ENCODE results near the gene MRPL28. TPM values are rescaled to one million over a fixed set of nuclear protein-coding genes. Genes with fewer than 3 reads are reported as not detected.
"Not testable (repeated sequence)": the region's sequence is repeated elsewhere in the genome, so short reads cannot be mapped to it uniquely, and the experiment has no call there.

Gene MRPL28
- total and polyA plus RNA-seq, 7 experiments from 2014 or later = 21.9 to 86.2 (median 31.4) TPM

DNA sequence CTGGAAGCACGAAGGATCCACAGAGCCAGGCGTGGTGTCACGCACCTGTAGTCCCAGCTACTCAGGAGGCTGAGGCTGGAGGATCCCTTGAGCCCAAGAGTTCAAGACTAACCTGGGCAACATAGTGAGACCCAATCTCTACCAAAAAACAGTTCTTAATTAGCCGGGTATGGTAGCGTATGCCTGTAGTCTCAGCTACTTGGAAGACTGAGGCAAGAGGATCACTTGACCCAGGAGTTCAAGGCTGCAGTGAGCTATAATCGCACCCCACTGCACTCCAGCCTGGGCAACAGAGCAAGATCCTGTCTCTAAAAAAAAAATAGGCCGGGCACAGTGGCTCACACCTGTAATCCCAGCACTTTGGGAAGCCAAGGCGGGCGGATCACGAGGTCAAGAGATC is 21.8 kb downstream of the MRPL28 start:
- Histone ChIP-seq H3K36me3 (ENCODE audit: control insufficient read depth in 2 of 3, insufficient read depth in 3 of 3, low read length in 3 of 3) (peaks cover 0 to 34% (median 0%) of the 10 kb centered on the region in 3 experiments), H3K4me1 (ENCODE audit: control insufficient read depth in 2 of 2, insufficient read depth in 2 of 2, low read length in 2 of 2) (peaks cover 32 to 42% of the 10 kb centered on the region in 2 donors)
- peak overlapping the region in 1 of 10 donors; percentile 32 for H3K4me3 Mint-ChIP-seq
- H3K27ac ChIP-seq (ENCODE audit: low read depth, low read length); H3K27me3 ChIP-seq (ENCODE audit: control insufficient read depth in 2 of 2, insufficient read depth in 2 of 2, low read length in 2 of 2); H3K9me3 ChIP-seq (ENCODE audit: control insufficient read depth in 2 of 3, low read length in 3 of 3); intact Hi-C loops (cut with micrococcal nuclease); ATAC-seq; H3K4me3 ChIP-seq (ENCODE audit: low read length); DNase-seq; H3K9me3 Mint-ChIP-seq; H3K27me3 Mint-ChIP-seq: not testable (repeated sequence)
- peaks cover 2 to 38% (median 5%) of the 10 kb centered on the region in 5 donors for H3K36me3 Mint-ChIP-seq
- CTCF ChIA-PET = interaction anchor here (0.7 to 1.5 kb wide), 2 partner anchors 13 to 37 kb away, joined by 3 to 4 read pairs; no protein-coding TSS in a partner anchor
- H3K4me1 Mint-ChIP-seq = peaks cover 35 to 71% (median 63%) of the 10 kb centered on the region in 7 donors
- H3K27ac Mint-ChIP-seq = peak overlapping the region in 4 of 9 donors; percentile 14 to 79 (median 65)
- POLR2A ChIA-PET = interaction anchor here (0.9 to 1.2 kb wide), 2 partner anchors 24 to 131 kb away, joined by 4 to 10 read pairs; no protein-coding TSS in a partner anchor

DNA sequence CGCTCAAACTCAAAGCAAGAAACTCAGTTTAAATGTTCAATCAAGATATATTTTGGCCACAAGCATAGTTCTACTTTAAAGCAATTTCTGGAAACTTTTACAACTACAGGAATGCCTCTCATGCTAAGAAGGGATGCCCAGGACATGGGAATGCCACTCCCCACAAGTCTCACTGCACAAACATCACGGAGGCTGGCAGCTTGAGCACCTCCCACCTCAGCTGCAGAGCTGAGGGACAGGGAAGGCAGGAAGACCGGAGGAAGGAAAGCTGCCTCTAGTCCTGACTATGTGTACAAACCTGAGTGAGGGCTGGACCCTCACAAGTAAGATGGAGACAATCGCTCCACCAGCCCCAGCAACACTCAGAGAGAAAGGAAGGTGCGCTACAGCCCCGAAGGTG is 23.1 kb downstream of the MRPL28 start:
- ATAC-seq = no peak
- no peaks in the 10 kb centered on the region for H3K27me3 Mint-ChIP-seq
- CTCF ChIA-PET = interaction anchor here (0.7 to 1.3 kb wide), 2 partner anchors 42 to 250 kb away, joined by 3 read pairs; no protein-coding TSS in a partner anchor
- peaks cover 0 to 1% (median 0%) of the 10 kb centered on the region in 11 donors for H3K9me3 Mint-ChIP-seq
- Histone ChIP-seq H3K4me3 (ENCODE audit: low read length) (no peak overlapping the region), H3K36me3 (ENCODE audit: control insufficient read depth in 2 of 3, insufficient read depth in 3 of 3, low read length in 3 of 3) (peaks cover 0 to 44% (median 4%) of the 10 kb centered on the region in 3 experiments), H3K9me3 (ENCODE audit: control insufficient read depth in 2 of 3, low read length in 3 of 3) (no peaks in the 10 kb centered on the region), H3K27ac (ENCODE audit: low read depth, low read length) (no peak overlapping the region), H3K4me1 (ENCODE audit: control insufficient read depth in 2 of 2, insufficient read depth in 2 of 2, low read length in 2 of 2) (peaks cover 30 to 38% of the 10 kb centered on the region in 2 donors), H3K27me3 (ENCODE audit: control insufficient read depth in 2 of 2, insufficient read depth in 2 of 2, low read length in 2 of 2) (no peaks in the 10 kb centered on the region)
- no peak for DNase-seq
- intact Hi-C loops (cut with micrococcal nuclease) = no loop called here
- peak overlapping the region in 4 of 10 donors; percentile 6 to 69 (median 30) for H3K4me3 Mint-ChIP-seq
- peaks cover 45 to 82% (median 75%) of the 10 kb centered on the region in 7 donors for H3K4me1 Mint-ChIP-seq
- POLR2A ChIA-PET = no interaction called here
- H3K27ac Mint-ChIP-seq = peak overlapping the region in 7 of 9 donors; percentile 9 to 86 (median 62)
- peaks cover 2 to 47% (median 8%) of the 10 kb centered on the region in 5 donors for H3K36me3 Mint-ChIP-seq

DNA sequence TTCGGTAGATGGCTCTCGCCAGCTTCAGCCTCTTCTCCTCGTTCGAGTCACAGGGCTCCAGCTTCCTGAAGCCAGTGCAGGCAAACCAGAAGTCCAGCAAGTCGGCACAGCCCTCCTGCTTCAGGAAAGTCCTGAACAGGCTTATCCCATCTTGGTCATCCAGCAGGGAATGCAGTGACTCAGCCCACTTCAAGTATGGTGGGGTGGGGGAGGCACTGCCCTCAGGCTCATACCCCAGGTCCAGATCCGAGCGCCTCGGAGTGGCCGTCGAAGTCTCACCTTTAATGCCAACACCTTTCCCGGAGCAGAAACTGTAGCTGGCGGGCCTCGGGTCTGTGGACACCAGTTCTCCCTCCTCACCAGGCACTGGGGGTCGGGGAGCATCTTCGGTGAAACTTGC is 23.8 kb downstream of the MRPL28 start:
- Mint-ChIP-seq H3K9me3 (peaks cover 0 to 1% (median 0%) of the 10 kb centered on the region in 11 donors), H3K27me3 (no peaks in the 10 kb centered on the region), H3K36me3 (peaks cover 5 to 51% (median 8%) of the 10 kb centered on the region in 5 donors), H3K4me1 (peaks cover 48 to 88% (median 81%) of the 10 kb centered on the region in 7 donors), H3K4me3 (no peak overlapping the region), H3K27ac (no peak overlapping the region)
- Histone ChIP-seq H3K36me3 (ENCODE audit: control insufficient read depth in 2 of 3, insufficient read depth in 3 of 3, low read length in 3 of 3) (peaks cover 0 to 44% (median 4%) of the 10 kb centered on the region in 3 experiments), H3K27me3 (ENCODE audit: control insufficient read depth in 2 of 2, insufficient read depth in 2 of 2, low read length in 2 of 2) (no peaks in the 10 kb centered on the region), H3K9me3 (ENCODE audit: control insufficient read depth in 2 of 3, low read length in 3 of 3) (no peaks in the 10 kb centered on the region), H3K4me3 (ENCODE audit: low read length) (no peak overlapping the region), H3K27ac (ENCODE audit: low read depth, low read length) (no peak overlapping the region), H3K4me1 (ENCODE audit: control insufficient read depth in 2 of 2, insufficient read depth in 2 of 2, low read length in 2 of 2) (peaks cover 31 to 36% of the 10 kb centered on the region in 2 donors)
- CTCF ChIA-PET = interaction anchor here (0.7 to 1.3 kb wide), 3 partner anchors 41 to 249 kb away, joined by 3 to 5 read pairs (median 3); no protein-coding TSS in a partner anchor
- POLR2A ChIA-PET = interaction anchor here (1.2 kb wide), 1 partner anchor 10 kb away, joined by 4 read pairs; no protein-coding TSS in a partner anchor
- intact Hi-C loops (cut with micrococcal nuclease) = no loop called here
- no peak for ATAC-seq
- no peak for DNase-seq

DNA sequence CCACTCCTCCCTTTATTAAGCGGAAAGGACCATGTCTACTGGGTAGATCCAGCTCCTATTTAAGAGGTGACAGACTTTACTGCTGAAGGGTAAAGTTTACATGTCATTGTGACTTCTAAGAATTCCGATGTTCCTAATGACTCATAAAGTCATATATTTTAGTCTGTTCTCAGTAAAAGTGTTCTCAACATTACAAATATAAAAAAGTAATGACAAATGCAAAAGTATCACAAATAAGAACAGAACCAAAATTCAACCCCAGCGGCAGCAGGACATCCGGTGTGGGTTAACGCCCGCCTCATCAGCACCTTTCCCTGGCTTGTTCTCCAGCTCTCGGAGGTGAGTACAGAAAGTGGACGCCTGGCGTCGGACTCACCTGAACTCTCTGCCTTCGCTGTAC is 24.6 kb downstream of the MRPL28 start:
- Mint-ChIP-seq H3K4me3 (peak overlapping the region in 1 of 10 donors; percentile 19), H3K4me1 (peaks cover 47 to 86% (median 78%) of the 10 kb centered on the region in 7 donors), H3K27ac (peak overlapping the region in 2 of 9 donors; percentile 8 to 18), H3K36me3 (peaks cover 5 to 51% (median 8%) of the 10 kb centered on the region in 5 donors), H3K27me3 (no peaks in the 10 kb centered on the region), H3K9me3 (peaks cover 0 to 1% (median 0%) of the 10 kb centered on the region in 11 donors)
- H3K4me3 ChIP-seq (ENCODE audit: low read length) = no peak overlapping the region
- H3K4me1 ChIP-seq (ENCODE audit: control insufficient read depth in 2 of 2, insufficient read depth in 2 of 2, low read length in 2 of 2) = peaks cover 26 to 29% of the 10 kb centered on the region in 2 donors
- H3K9me3 ChIP-seq (ENCODE audit: control insufficient read depth in 2 of 3, low read length in 3 of 3) = no peaks in the 10 kb centered on the region
- CTCF ChIA-PET = interaction anchor here (1.1 to 1.3 kb wide), 2 partner anchors 41 to 110 kb away, joined by 3 to 5 read pairs; no protein-coding TSS in a partner anchor
- no peaks in the 10 kb centered on the region for H3K27me3 ChIP-seq (ENCODE audit: control insufficient read depth in 2 of 2, insufficient read depth in 2 of 2, low read length in 2 of 2)
- intact Hi-C loops (cut with micrococcal nuclease) = no loop called here
- H3K27ac ChIP-seq (ENCODE audit: low read depth, low read length) = no peak overlapping the region
- POLR2A ChIA-PET = interaction anchor here (1.2 kb wide), 1 partner anchor 10 kb away, joined by 4 read pairs; no protein-coding TSS in a partner anchor
- ATAC-seq (no peak), DNase-seq (no peak)
- peaks cover 0 to 44% (median 4%) of the 10 kb centered on the region in 3 experiments for H3K36me3 ChIP-seq (ENCODE audit: control insufficient read depth in 2 of 3, insufficient read depth in 3 of 3, low read length in 3 of 3)

DNA sequence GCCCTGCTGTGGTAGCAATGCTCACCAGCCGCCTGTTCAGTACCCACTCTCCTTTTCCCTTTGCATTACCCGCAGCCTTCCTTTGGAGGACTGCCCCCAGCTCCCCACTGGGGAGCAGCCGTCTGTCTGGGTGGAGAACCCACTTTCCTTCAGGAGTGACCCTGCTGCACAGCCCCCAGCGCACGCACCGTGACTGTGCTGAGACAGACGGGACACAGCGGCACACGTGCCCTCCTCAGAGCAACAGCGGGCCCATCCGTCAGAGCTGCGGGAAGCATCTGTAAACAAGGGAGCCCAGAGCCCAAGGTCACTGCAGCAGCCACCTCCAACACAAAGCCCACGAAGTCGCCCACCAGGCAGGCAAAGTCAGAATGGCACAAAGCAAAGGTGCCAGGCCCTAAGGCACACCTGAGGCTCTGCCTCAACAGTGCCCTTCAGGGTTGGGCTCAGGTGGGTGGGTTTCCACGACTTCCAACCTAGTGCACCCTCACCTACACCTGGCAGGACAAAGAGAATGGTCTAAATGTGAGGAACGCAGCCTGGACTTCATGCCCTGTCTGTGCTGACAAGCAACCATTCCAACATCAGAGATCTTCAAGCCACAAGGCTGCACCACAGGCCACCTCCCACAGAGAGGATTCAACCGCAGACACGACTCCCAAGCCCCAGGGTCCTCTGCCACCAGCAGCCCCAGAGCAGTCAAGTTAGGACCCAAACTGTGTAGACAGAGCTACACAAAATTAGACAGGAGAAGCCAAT is 27.7 kb downstream of the MRPL28 start:
- no peaks in the 10 kb centered on the region for H3K27me3 ChIP-seq (ENCODE audit: control insufficient read depth in 2 of 2, insufficient read depth in 2 of 2, low read length in 2 of 2)
- peaks cover 30 to 85% (median 68%) of the 10 kb centered on the region in 7 donors for H3K4me1 Mint-ChIP-seq
- H3K27me3 Mint-ChIP-seq = no peaks in the 10 kb centered on the region
- no peak overlapping the region for H3K4me3 ChIP-seq (ENCODE audit: low read length)
- ChIA-PET POLR2A (interaction anchor here (1.2 kb wide), 1 partner anchor 9 kb away, joined by 3 read pairs; no protein-coding TSS in a partner anchor), CTCF (interaction anchor here (1.1 kb wide), 1 partner anchor 18 kb away, joined by 3 read pairs; no protein-coding TSS in a partner anchor)
- intact Hi-C loops (cut with micrococcal nuclease) = no loop called here
- H3K4me3 Mint-ChIP-seq = peak overlapping the region; percentile 22 to 74 (median 58)
- DNase-seq (peak in 1 of 9 donors; percentile 24), ATAC-seq (peak; percentile 31)
- peaks cover 4 to 42% (median 5%) of the 10 kb centered on the region in 5 donors for H3K36me3 Mint-ChIP-seq
- peaks cover 0 to 1% (median 0%) of the 10 kb centered on the region in 11 donors for H3K9me3 Mint-ChIP-seq
- peaks cover 0 to 44% (median 4%) of the 10 kb centered on the region in 3 experiments for H3K36me3 ChIP-seq (ENCODE audit: control insufficient read depth in 2 of 3, insufficient read depth in 3 of 3, low read length in 3 of 3)
- H3K4me1 ChIP-seq (ENCODE audit: control insufficient read depth in 2 of 2, insufficient read depth in 2 of 2, low read length in 2 of 2) = peaks cover 26 to 35% of the 10 kb centered on the region in 2 donors
- no peaks in the 10 kb centered on the region for H3K9me3 ChIP-seq (ENCODE audit: control insufficient read depth in 2 of 3, low read length in 3 of 3)
- peak overlapping the region; percentile 26 for H3K27ac ChIP-seq (ENCODE audit: low read depth, low read length)
- H3K27ac Mint-ChIP-seq = peak overlapping the region in 8 of 9 donors; percentile 1 to 87 (median 66)

DNA sequence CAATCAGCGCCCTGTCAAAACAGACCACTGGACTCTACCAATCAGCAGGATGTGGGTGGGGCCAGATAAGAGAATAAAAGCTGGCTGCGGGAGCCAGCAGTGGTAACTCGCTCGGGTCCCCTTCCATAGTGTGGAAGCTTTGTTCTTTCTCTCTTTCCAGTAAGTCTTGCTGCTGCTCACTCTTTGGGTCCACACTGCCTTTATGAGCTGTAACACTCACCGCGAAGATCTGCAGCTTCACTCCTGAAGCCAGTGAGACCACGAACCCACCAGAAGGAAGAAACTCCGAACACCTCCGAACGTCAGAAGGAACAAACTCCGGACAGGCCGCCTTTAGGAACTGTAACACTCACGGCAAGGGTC is 28.4 kb downstream of the MRPL28 start:
- H3K27me3 ChIP-seq (ENCODE audit: control insufficient read depth in 2 of 2, insufficient read depth in 2 of 2, low read length in 2 of 2); H3K9me3 ChIP-seq (ENCODE audit: control insufficient read depth in 2 of 3, low read length in 3 of 3); intact Hi-C loops (cut with micrococcal nuclease); H3K9me3 Mint-ChIP-seq; DNase-seq; H3K27ac ChIP-seq (ENCODE audit: low read depth, low read length); H3K27me3 Mint-ChIP-seq; H3K4me3 ChIP-seq (ENCODE audit: low read length); POLR2A ChIA-PET; ATAC-seq: not testable (repeated sequence)
- H3K27ac Mint-ChIP-seq = peak overlapping the region in 5 of 9 donors; percentile 1 to 79 (median 48)
- H3K4me1 ChIP-seq (ENCODE audit: control insufficient read depth in 2 of 2, insufficient read depth in 2 of 2, low read length in 2 of 2) = peaks cover 21 to 35% of the 10 kb centered on the region in 2 donors
- H3K4me3 Mint-ChIP-seq = peak overlapping the region in 6 of 10 donors; percentile 31 to 63 (median 42)
- peaks cover 26 to 80% (median 62%) of the 10 kb centered on the region in 7 donors for H3K4me1 Mint-ChIP-seq
- H3K36me3 Mint-ChIP-seq = peaks cover 4 to 37% (median 5%) of the 10 kb centered on the region in 5 donors
- H3K36me3 ChIP-seq (ENCODE audit: control insufficient read depth in 2 of 3, insufficient read depth in 3 of 3, low read length in 3 of 3) = peaks cover 0 to 37% (median 4%) of the 10 kb centered on the region in 3 experiments
- CTCF ChIA-PET = interaction anchor here (0.6 to 1.1 kb wide), 3 partner anchors 9 to 224 kb away, joined by 3 to 5 read pairs (median 4); no protein-coding TSS in a partner anchor
